Measurements from ENCODE around the gene BICDL2.

- TF ChIP-seq EP300 (IDR thresholded peaks at IDR 0.05) (no peak), CTCF (IDR thresholded peaks at IDR 0.05) (no peak), RNF2 (IDR thresholded peaks at IDR 0.05; ENCODE audit: borderline replicate concordance, low read depth) (no peak), MYC (IDR thresholded peaks at IDR 0.05; ENCODE audit: borderline replicate concordance, low read length) (no peak), RAD21 (conservative IDR thresholded peaks at IDR 0.05 in 1 of 2, IDR thresholded peaks at IDR 0.05 in 1 of 2) (no peak), POLR2A (IDR thresholded peaks at IDR 0.05; ENCODE audit: low read length) (no peak), RFX5 (IDR thresholded peaks at IDR 0.05) (no peak), EHMT2 (IDR thresholded peaks at IDR 0.05; ENCODE audit: low read depth) (no peak)
- TF ChIP-seq, protein P1, sequence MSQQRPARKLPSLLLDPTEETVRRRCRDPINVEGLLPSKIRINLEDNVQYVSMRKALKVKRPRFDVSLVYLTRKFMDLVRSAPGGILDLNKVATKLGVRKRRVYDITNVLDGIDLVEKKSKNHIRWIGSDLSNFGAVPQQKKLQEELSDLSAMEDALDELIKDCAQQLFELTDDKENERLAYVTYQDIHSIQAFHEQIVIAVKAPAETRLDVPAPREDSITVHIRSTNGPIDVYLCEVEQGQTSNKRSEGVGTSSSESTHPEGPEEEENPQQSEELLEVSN (IDR thresholded peaks at IDR 0.05; ENCODE audit: borderline replicate concordance, low read depth): no peak
Measured at GRCh38 chr16:3065069-3065741, 28.5 kb upstream of the BICDL2 start, which contains the start of gene IL32.
